HEK293T (cell line): ENCODE results near the gene GEMIN7.
A peak's percentile ranks its signal among the peaks of the same experiment; 100 is the strongest.

Experiments used
- CTCF ChIA-PET: fragments of 350-600 bp; formaldehyde crosslinking; extraction: SDS; loops from one replicate; lab custom pipeline; 2021; ENCODE audit warnings: antibody characterized with exemption, inconsistent platforms; lab: Yijun Ruan, JAX
- POLR2A ChIA-PET: fragments of 350-600 bp; formaldehyde crosslinking; extraction: SDS; loops from one replicate; lab custom pipeline; 2020; ENCODE audit warnings: antibody characterized with exemption, inconsistent platforms; lab: Yijun Ruan, JAX
- DNase-seq: peaks from one replicate; pipeline ENCODE4 v3.0.0; 2012; ENCODE audit warnings: mixed read lengths; ENCODE audit errors: extremely low spot score
- ARNT ChIP-seq: fragments of 450-650 bp; IDR thresholded peaks from 2 replicates; pipeline ENCODE4 v1.6.1; 2017; ENCODE audit warnings: mild to moderate bottlenecking
- BHLHE40 ChIP-seq: fragments of 450-650 bp; IDR thresholded peaks from 2 replicates; pipeline ENCODE4 v1.6.1; 2016; ENCODE audit warnings: mild to moderate bottlenecking, moderate library complexity, borderline replicate concordance
- CTBP1 ChIP-seq: fragments of 450-650 bp; IDR thresholded peaks from 2 replicates; pipeline ENCODE4 v1.6.1; 2016; ENCODE audit warnings: borderline replicate concordance
- ELF4 ChIP-seq: fragments of 450-650 bp; IDR thresholded peaks from 2 replicates; pipeline ENCODE4 v1.6.1; 2017; ENCODE audit warnings: antibody characterized with exemption
- FOXA1 ChIP-seq: fragments of 450-650 bp; IDR thresholded peaks from 2 replicates; pipeline ENCODE4 v1.6.1; 2016; ENCODE audit warnings: mild to moderate bottlenecking
- FOXK2 ChIP-seq: fragments of 450-650 bp; IDR thresholded peaks from 2 replicates; pipeline ENCODE4 v1.6.1; 2016; ENCODE audit warnings: mild to moderate bottlenecking
- FOXM1 ChIP-seq: fragments of 450-650 bp; IDR thresholded peaks from 2 replicates; pipeline ENCODE4 v1.6.1; 2017; ENCODE audit warnings: mild to moderate bottlenecking, borderline replicate concordance
- HDGF ChIP-seq: fragments of 450-650 bp; IDR thresholded peaks from 2 replicates; pipeline ENCODE4 v1.6.1; 2017; ENCODE audit warnings: antibody characterized with exemption, borderline replicate concordance
- L3MBTL2 ChIP-seq: fragments of 450-650 bp; conservative IDR thresholded peaks from 2 replicates; pipeline ENCODE4 v1.6.1; 2016; ENCODE audit warnings: mild to moderate bottlenecking
- LEF1 ChIP-seq: fragments of 450-650 bp; IDR thresholded peaks from 2 replicates; pipeline ENCODE4 v1.6.1; 2017; ENCODE audit warnings: mild to moderate bottlenecking, borderline replicate concordance
- NFRKB ChIP-seq: fragments of 450-650 bp; IDR thresholded peaks from 2 replicates; pipeline ENCODE4 v1.6.1; 2016; ENCODE audit warnings: mild to moderate bottlenecking, moderate library complexity
- SP1 ChIP-seq: fragments of 450-650 bp; IDR thresholded peaks from 2 replicates; pipeline ENCODE4 v1.6.1; 2017
- SUZ12 ChIP-seq: fragments of 450-650 bp; IDR thresholded peaks from 2 replicates; pipeline ENCODE4 v1.6.1; 2016; ENCODE audit warnings: mild to moderate bottlenecking
- TARDBP ChIP-seq: fragments of 450-650 bp; IDR thresholded peaks from 2 replicates; pipeline ENCODE4 v1.6.1; 2016
- ZNF384 ChIP-seq: fragments of 450-650 bp; IDR thresholded peaks from 2 replicates; pipeline ENCODE4 v1.6.1; 2016
- TF ChIP-seq, protein P1 (sequence below): fragments of 450-650 bp; IDR thresholded peaks from 2 replicates; pipeline ENCODE4 v1.6.1; 2016

GEMIN7 gene

DNA sequence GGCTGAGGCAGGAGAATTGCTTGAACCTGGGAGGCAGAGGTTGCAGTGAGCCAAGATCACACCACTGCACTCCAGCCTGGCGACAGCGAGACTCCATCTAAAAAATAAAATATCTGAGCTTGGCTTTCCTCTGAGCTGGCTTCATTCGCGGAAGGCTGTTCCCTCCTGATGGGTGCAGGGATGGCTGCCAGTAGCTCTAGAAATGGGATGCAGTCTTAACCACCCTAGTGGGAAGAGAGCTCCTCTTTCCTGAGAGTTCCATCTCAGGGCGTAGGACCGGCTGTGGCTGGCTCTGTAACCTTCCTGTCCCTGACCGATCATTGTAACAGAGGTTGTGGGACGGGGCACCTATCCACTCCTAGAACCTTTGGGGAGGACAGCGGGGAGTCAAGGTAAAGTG lies 46.3 kb downstream of the GEMIN7 start:
- POLR2A ChIA-PET, result interaction anchor here (2.3 kb wide), 1 partner anchor 33 kb away, joined by 10 read pairs; the partner anchor contains the start of gene PPP1R37
- TF ChIP-seq FOXA1, result no peak
- DNase-seq, result no peak
- CTCF ChIA-PET, result interaction anchor here (0.6 to 2.3 kb wide), 4 partner anchors 9 to 190 kb away, joined by 3 to 7 read pairs (median 4); no protein-coding TSS in a partner anchor

DNA sequence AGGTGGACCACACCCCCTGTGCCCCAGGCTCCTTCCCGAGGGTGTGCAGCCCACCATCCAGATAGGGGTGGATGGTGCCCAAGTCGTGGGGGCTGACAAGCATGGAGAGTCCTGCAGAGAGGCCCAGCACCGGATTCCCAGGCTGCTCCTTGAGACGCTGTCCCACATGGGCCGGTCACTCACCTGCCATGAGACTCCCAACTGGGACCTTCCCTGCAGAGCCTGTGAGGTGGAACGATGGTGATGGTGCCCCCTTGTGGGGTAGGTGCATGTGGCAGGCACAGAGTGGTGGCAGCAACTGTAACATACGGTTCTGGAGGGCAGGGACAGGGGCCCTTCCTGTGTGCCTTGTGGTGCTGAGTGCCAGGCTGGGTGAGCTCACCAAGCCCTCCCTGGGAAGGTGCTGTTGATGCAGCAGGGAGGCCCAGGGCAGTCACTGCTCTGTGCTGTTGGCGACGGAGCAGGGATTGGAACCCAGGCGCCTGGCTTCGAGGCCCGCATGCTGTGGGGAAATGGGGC lies 47.0 kb downstream of the GEMIN7 start:
- ChIA-PET POLR2A (interaction anchor here (1.0 to 2.3 kb wide), 3 partner anchors 34 to 87 kb away, joined by 3 to 10 read pairs (median 3); partner anchors contain the start of genes BLOC1S3, CLASRP, PPP1R37 and TRAPPC6A), CTCF (interaction anchor here (2.3 kb wide), 1 partner anchor 13 kb away, joined by 7 read pairs; no protein-coding TSS in a partner anchor)
- no peak for TF ChIP-seq FOXA1
- TF ChIP-seq ZNF384, result no peak
- no peak for TF ChIP-seq LEF1
- TF ChIP-seq CTBP1, result no peak
- no peak for TF ChIP-seq BHLHE40
- TF ChIP-seq SUZ12, result no peak
- no peak for TF ChIP-seq TARDBP
- TF ChIP-seq FOXM1, result no peak
- no peak for TF ChIP-seq NFRKB
- TF ChIP-seq, protein P1, sequence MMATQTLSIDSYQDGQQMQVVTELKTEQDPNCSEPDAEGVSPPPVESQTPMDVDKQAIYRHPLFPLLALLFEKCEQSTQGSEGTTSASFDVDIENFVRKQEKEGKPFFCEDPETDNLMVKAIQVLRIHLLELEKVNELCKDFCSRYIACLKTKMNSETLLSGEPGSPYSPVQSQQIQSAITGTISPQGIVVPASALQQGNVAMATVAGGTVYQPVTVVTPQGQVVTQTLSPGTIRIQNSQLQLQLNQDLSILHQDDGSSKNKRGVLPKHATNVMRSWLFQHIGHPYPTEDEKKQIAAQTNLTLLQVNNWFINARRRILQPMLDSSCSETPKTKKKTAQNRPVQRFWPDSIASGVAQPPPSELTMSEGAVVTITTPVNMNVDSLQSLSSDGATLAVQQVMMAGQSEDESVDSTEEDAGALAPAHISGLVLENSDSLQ, result no peak
- peak; percentile 70 for DNase-seq

DNA sequence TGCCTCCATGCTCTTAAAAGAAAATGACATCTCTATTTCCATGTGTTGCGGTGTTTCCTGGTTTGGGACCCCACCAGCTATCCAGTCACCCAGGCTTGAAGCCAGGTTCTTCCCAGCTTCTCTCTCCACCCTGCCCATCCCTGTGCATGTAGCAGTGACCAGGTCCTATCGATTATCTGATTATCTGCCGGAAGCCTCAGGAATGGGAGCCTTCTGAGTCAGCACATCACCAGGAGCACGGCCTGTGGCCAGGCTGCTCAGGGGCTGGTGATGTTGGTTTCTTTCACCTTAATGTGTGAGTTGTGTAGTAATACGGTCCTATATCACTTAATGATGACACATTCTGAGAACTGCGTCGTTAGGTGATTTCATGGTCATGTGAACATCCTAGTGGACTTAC lies 47.6 kb downstream of the GEMIN7 start:
- DNase-seq, result no peak
- no peak for TF ChIP-seq SUZ12
- TF ChIP-seq TARDBP, result no peak
- no peak for TF ChIP-seq FOXA1
- TF ChIP-seq L3MBTL2, result no peak
- no peak for TF ChIP-seq NFRKB
- no peak for TF ChIP-seq ELF4
- TF ChIP-seq, protein P1, result no peak
- TF ChIP-seq HDGF, result no peak
- no peak for TF ChIP-seq CTBP1
- no peak for TF ChIP-seq ARNT
- TF ChIP-seq LEF1, result no peak
- no peak for TF ChIP-seq BHLHE40
- TF ChIP-seq SP1, result no peak
- TF ChIP-seq FOXM1, result no peak
- TF ChIP-seq FOXK2, result no peak
- TF ChIP-seq ZNF384, result no peak
- ChIA-PET POLR2A (interaction anchor here (1.0 to 2.3 kb wide), 3 partner anchors 35 to 88 kb away, joined by 3 to 10 read pairs (median 3); partner anchors contain the start of genes BLOC1S3, CLASRP, PPP1R37 and TRAPPC6A), CTCF (interaction anchor here (2.3 kb wide), 1 partner anchor 14 kb away, joined by 7 read pairs; no protein-coding TSS in a partner anchor)

DNA sequence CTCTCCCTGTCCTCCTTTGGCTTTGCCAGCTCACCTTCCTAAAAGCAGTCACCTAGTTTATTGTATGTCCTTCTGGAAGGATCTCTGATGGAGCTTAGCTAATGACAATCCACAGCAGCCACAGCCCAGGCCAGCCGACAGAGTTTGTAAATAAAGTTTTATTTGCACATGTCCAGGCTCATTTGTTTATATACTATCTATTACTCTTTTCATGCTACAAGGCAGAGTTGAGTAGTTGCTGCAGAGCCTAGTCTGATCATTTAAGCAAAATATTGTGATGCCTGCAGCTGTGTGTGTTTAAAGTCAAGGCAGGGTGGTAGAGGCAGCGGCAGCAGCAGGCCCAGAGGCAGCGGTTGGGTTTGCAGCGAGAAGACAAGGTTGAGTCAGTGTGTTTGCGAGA lies 49.1 kb downstream of the GEMIN7 start:
- no peak for DNase-seq
- ChIA-PET CTCF (interaction anchor here (0.6 kb wide), 1 partner anchor 15 kb away, joined by 8 read pairs; no protein-coding TSS in a partner anchor), POLR2A (no interaction called here)
- TF ChIP-seq SUZ12, result no peak
- TF ChIP-seq, protein P1, result no peak
- no peak for TF ChIP-seq LEF1
- no peak for TF ChIP-seq SP1
- no peak for TF ChIP-seq FOXA1
- no peak for TF ChIP-seq CTBP1
- TF ChIP-seq NFRKB, result no peak
- TF ChIP-seq BHLHE40, result no peak
- TF ChIP-seq FOXM1, result no peak
- TF ChIP-seq HDGF, result no peak
- TF ChIP-seq L3MBTL2, result no peak
- no peak for TF ChIP-seq ELF4
- TF ChIP-seq ZNF384, result no peak

GRCh38 chr19:45128806-45129205 lies 49.7 kb downstream of the GEMIN7 start:
- DNase-seq, result no peak
- POLR2A ChIA-PET, result no interaction called here
- CTCF ChIA-PET, result no interaction called here
- TF ChIP-seq, protein P1, result no peak
- TF ChIP-seq FOXM1 (no peak), ELF4 (no peak), ZNF384 (no peak), NFRKB (no peak), LEF1 (no peak), FOXA1 (no peak), SUZ12 (no peak), CTBP1 (no peak), BHLHE40 (no peak), L3MBTL2 (no peak), HDGF (no peak)

- no peak for DNase-seq
- TF ChIP-seq FOXK2 (no peak), NFRKB (no peak), TARDBP (no peak), FOXM1 (no peak), L3MBTL2 (no peak), FOXA1 (no peak), BHLHE40 (no peak), CTBP1 (no peak), SUZ12 (no peak), LEF1 (no peak), SP1 (no peak)
- POLR2A ChIA-PET, result no interaction called here
- CTCF ChIA-PET, result no interaction called here
Observed at GRCh38 chr19:45130236-45130635, 51.2 kb downstream of the GEMIN7 start.
